ENCODE results near the gene PEMT. TPM values are rescaled to one million over a fixed set of nuclear protein-coding genes. Genes with fewer than 3 reads are reported as not detected.

The PEMT gene
- polyA plus RNA-seq, 2 of the 4 experiments (the other 2 are of a cell fraction) = 47.5 to 47.8 TPM

- TF ChIP-seq ESRRA (IDR thresholded peaks at IDR 0.05; ENCODE audit: borderline replicate concordance, low read length) (no peak), CHD4 (IDR thresholded peaks at IDR 0.05; ENCODE audit: borderline replicate concordance) (no peak), NR3C1 (IDR thresholded peaks at IDR 0.05) (no peak)
- TF ChIP-seq, protein P1, sequence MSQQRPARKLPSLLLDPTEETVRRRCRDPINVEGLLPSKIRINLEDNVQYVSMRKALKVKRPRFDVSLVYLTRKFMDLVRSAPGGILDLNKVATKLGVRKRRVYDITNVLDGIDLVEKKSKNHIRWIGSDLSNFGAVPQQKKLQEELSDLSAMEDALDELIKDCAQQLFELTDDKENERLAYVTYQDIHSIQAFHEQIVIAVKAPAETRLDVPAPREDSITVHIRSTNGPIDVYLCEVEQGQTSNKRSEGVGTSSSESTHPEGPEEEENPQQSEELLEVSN (IDR thresholded peaks at IDR 0.05; ENCODE audit: borderline replicate concordance, low read depth) = no peak
- TF ChIP-seq, protein P2, sequence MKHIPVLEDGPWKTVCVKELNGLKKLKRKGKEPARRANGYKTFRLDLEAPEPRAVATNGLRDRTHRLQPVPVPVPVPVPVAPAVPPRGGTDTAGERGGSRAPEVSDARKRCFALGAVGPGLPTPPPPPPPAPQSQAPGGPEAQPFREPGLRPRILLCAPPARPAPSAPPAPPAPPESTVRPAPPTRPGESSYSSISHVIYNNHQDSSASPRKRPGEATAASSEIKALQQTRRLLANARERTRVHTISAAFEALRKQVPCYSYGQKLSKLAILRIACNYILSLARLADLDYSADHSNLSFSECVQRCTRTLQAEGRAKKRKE (CRISPR knock-in tag; IDR thresholded peaks at IDR 0.05; ENCODE audit: low read depth) = no peak
- WGBS (ENCODE audit: missing lambda C conversion rate) = 84% methylated on average over 7 of the region's 7 CpGs
- ChIA-PET POLR2A (interaction anchor here (1.9 kb wide), 1 partner anchor 71 kb away, joined by 8 read pairs; the partner anchor contains the start of gene RASD1), CTCF (interaction anchor here (1.4 to 12.7 kb wide), 25 partner anchors 9 to 233 kb away, joined by 3 to 254 read pairs (median 31); partner anchors contain the start of genes PEMT and RASD1)
- Histone ChIP-seq H3K4me3 (no peak overlapping the region), H3K27ac (no peak overlapping the region), H3K4me1 (no peaks in the 10 kb centered on the region), H3K9me3 (no peaks in the 10 kb centered on the region), H3K4me2 (no peak overlapping the region)
- FAIRE-seq (no peak), ATAC-seq (no peak), DNase-seq (ENCODE audit: low read depth in 1 of 2, low spot score in 1 of 2) (no peak)
Measured at GRCh38 chr17:17567631-17568030, 23.9 kb downstream of the PEMT start.

- no peak for TF ChIP-seq ELK1 (IDR thresholded peaks at IDR 0.05; ENCODE audit: low read depth, low read length)
- Histone ChIP-seq H3K4me2 (no peak overlapping the region), H3K4me3 (no peak overlapping the region), H3K27ac (no peak overlapping the region), H3K9me3 (no peaks in the 10 kb centered on the region), H3K4me1 (no peaks in the 10 kb centered on the region)
- ATAC-seq = no peak
- ChIA-PET CTCF (interaction anchor here (1.4 to 12.7 kb wide), 17 partner anchors 8 to 215 kb away, joined by 3 to 254 read pairs (median 42); partner anchors contain the start of genes PEMT and RASD1), POLR2A (interaction anchor here (1.9 kb wide), 1 partner anchor 70 kb away, joined by 8 read pairs; the partner anchor contains the start of gene RASD1)
- no peak for FAIRE-seq
- WGBS (ENCODE audit: missing lambda C conversion rate) = 88% methylated on average over 11 of the region's 11 CpGs
- no peak for DNase-seq (ENCODE audit: low read depth in 1 of 2, low spot score in 1 of 2)
Measured at GRCh38 chr17:17566896-17567513, 24.5 kb downstream of the PEMT start.

GRCh38 chr17:17565471-17566339 lies 25.8 kb downstream of the PEMT start:
- no peak for FAIRE-seq
- 92% methylated on average over 10 of the region's 10 CpGs for WGBS (ENCODE audit: missing lambda C conversion rate)
- POLR2A ChIA-PET = interaction anchor here (1.9 kb wide), 1 partner anchor 69 kb away, joined by 6 read pairs; the partner anchor contains the start of gene RASD1
- Histone ChIP-seq H3K9me3 (no peaks in the 10 kb centered on the region), H3K4me3 (no peak overlapping the region), H3K4me2 (no peak overlapping the region), H3K4me1 (no peaks in the 10 kb centered on the region), H3K27ac (no peak overlapping the region)
- ATAC-seq = no peak
- DNase-seq (ENCODE audit: low read depth in 1 of 2, low spot score in 1 of 2) = no peak
- CTCF ChIA-PET = interaction anchor here (0.7 to 12.7 kb wide), 10 partner anchors 12 to 214 kb away, joined by 3 to 254 read pairs (median 5); partner anchors contain the start of gene RASD1
- TF ChIP-seq, protein P3, sequence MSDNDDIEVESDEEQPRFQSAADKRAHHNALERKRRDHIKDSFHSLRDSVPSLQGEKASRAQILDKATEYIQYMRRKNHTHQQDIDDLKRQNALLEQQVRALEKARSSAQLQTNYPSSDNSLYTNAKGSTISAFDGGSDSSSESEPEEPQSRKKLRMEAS (IDR thresholded peaks at IDR 0.05) = no peak
- TF ChIP-seq EP300 (IDR thresholded peaks at IDR 0.05) (no peak), HOXA7 (CRISPR knock-in tag; IDR thresholded peaks at IDR 0.05) (no peak), ZC3H11A (IDR thresholded peaks at IDR 0.05) (no peak), SMC3 (IDR thresholded peaks at IDR 0.05) (no peak), KDM1A (IDR thresholded peaks at IDR 0.05; ENCODE audit: low read depth) (no peak), PHF8 (IDR thresholded peaks at IDR 0.05; ENCODE audit: borderline replicate concordance, low read depth) (no peak), FOXS1 (CRISPR knock-in tag; IDR thresholded peaks at IDR 0.05) (no peak), RFX5 (IDR thresholded peaks at IDR 0.05) (no peak), CEBPB (IDR thresholded peaks at IDR 0.05) (no peak), BHLHE40 (IDR thresholded peaks at IDR 0.05; ENCODE audit: low read depth, low read length) (no peak), ZFP36 (IDR thresholded peaks at IDR 0.05; ENCODE audit: borderline replicate concordance, partially characterized antibody) (no peak), CBX8 (IDR thresholded peaks at IDR 0.05) (no peak)
